ENCODE data around the gene INSYN2B. TPM values are rescaled to one million over a fixed set of nuclear protein-coding genes. Genes with fewer than 3 reads are reported as not detected.

The INSYN2B gene
- total and polyA plus RNA-seq, 10 donors = 0.09 to 5.5 (median 1.1) TPM

DNA sequence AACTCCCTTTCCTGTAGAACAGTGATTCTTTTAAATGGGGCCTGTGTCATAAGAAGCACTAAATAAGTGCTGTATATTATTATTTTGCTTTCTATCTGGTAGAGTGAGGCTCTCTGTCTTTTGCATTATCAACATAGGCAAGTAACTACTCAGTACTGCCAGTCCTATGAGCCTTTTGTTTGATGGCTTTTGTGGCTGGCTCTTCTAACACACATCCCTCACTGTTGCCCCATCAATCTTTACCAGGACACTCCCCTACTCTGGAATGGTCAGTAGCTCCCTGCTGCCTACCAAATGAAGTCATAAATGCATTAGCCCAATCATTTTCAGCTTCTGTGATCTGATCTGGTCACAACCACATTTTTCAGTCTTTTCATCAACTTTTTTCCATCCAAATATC, 137.6 kb downstream of the INSYN2B start:
- TF ChIP-seq POLR2AphosphoS5 (IDR thresholded peaks at IDR 0.05) (no peak), POLR2A (IDR thresholded peaks at IDR 0.05) (no peak)
- TF ChIP-seq, protein P1, sequence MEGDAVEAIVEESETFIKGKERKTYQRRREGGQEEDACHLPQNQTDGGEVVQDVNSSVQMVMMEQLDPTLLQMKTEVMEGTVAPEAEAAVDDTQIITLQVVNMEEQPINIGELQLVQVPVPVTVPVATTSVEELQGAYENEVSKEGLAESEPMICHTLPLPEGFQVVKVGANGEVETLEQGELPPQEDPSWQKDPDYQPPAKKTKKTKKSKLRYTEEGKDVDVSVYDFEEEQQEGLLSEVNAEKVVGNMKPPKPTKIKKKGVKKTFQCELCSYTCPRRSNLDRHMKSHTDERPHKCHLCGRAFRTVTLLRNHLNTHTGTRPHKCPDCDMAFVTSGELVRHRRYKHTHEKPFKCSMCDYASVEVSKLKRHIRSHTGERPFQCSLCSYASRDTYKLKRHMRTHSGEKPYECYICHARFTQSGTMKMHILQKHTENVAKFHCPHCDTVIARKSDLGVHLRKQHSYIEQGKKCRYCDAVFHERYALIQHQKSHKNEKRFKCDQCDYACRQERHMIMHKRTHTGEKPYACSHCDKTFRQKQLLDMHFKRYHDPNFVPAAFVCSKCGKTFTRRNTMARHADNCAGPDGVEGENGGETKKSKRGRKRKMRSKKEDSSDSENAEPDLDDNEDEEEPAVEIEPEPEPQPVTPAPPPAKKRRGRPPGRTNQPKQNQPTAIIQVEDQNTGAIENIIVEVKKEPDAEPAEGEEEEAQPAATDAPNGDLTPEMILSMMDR (IDR thresholded peaks at IDR 0.05 in 8 of 11, conservative IDR thresholded peaks at IDR 0.05 in 3 of 11) = no peak
- intact Hi-C loops (cut with DNase I; ENCODE audit: low total_unique reads) = no loop called here
- no peak for DNase-seq
- H3K4me1 ChIP-seq = no peaks in the 10 kb centered on the region
- H3K36me3 ChIP-seq = peaks cover 0 to 89% (median 23%) of the 10 kb centered on the region in 6 donors
- no peak overlapping the region for H3K27ac ChIP-seq
- no peaks in the 10 kb centered on the region for H3K27me3 ChIP-seq (replicated peaks in 1 of 7)
- no peaks in the 10 kb centered on the region for H3K9me3 ChIP-seq
- no peak overlapping the region for H3K4me3 ChIP-seq

DNA sequence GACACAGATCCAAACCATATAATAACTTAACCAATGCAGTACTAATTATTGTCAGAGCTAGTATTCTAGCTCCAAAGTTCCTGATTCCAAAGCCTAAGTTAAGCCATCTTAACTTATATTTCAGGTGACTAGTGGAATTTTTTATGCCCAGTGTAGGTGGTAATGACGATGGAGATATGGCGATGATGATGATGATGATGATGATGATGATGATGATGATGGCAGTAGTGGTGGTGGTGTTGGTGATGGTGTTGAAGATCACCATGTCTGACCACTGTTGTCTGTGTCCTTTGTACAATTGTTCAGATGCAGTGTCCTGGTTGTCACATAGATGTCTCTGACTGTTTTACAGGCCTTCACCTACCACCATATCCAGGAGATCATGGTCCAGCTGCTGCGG, 139.9 kb downstream of the INSYN2B start:
- intact Hi-C loops (cut with DNase I; ENCODE audit: low total_unique reads) = no loop called here
- H3K36me3 ChIP-seq = peaks cover 0 to 82% (median 22%) of the 10 kb centered on the region in 6 donors
- H3K27ac ChIP-seq = no peak overlapping the region
- H3K27me3 ChIP-seq (replicated peaks in 1 of 7) = no peaks in the 10 kb centered on the region
- WGBS, 5 donors = 81 to 96% (median 94%) methylated on average over 3 of the region's 3 CpGs
- no peak overlapping the region for H3K4me3 ChIP-seq
- H3K4me1 ChIP-seq = peaks cover 0 to 3% (median 0%) of the 10 kb centered on the region in 6 donors
- TF ChIP-seq POLR2AphosphoS5 (IDR thresholded peaks at IDR 0.05) = no peak
- TF ChIP-seq, protein P1 (IDR thresholded peaks at IDR 0.05 in 8 of 11, conservative IDR thresholded peaks at IDR 0.05 in 3 of 11) = no peak
- TF ChIP-seq POLR2A (IDR thresholded peaks at IDR 0.05) = no peak
- no peak for DNase-seq
- no peaks in the 10 kb centered on the region for H3K9me3 ChIP-seq

DNA sequence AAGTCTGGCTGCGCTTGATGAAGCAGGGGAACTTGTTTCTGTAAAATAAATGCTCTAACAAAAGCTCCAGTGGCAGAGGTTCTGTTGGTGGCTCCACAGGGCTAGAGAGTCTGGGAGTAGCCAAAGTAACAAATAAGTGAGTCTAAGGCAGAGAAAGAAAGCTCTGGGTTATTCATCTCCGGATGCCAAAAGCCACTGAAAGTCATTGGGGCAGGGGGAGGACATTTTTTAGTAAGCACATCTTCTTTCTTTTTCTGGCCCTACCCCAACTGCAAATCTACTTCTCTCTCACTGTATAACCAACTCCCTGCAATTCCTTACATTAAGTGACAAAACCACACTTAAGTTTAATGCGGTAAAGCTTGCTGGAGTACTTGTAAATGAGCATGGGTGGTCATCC, 141.6 kb downstream of the INSYN2B start:
- Histone ChIP-seq H3K4me3 (no peak overlapping the region), H3K9me3 (no peaks in the 10 kb centered on the region), H3K27me3 (replicated peaks in 1 of 7) (no peaks in the 10 kb centered on the region), H3K4me1 (peaks cover 0 to 6% (median under 1%) of the 10 kb centered on the region in 6 donors), H3K27ac (no peak overlapping the region), H3K36me3 (peaks cover 0 to 67% (median 19%) of the 10 kb centered on the region in 6 donors)
- no peak for DNase-seq
- WGBS, 5 donors = 70 to 86% (median 83%) methylated on average over 3 of the region's 3 CpGs
- TF ChIP-seq POLR2A (IDR thresholded peaks at IDR 0.05) (no peak), POLR2AphosphoS5 (IDR thresholded peaks at IDR 0.05) (no peak)
- TF ChIP-seq, protein P1 (IDR thresholded peaks at IDR 0.05 in 8 of 11, conservative IDR thresholded peaks at IDR 0.05 in 3 of 11) = no peak
- intact Hi-C loops (cut with DNase I; ENCODE audit: low total_unique reads) = no loop called here

DNA sequence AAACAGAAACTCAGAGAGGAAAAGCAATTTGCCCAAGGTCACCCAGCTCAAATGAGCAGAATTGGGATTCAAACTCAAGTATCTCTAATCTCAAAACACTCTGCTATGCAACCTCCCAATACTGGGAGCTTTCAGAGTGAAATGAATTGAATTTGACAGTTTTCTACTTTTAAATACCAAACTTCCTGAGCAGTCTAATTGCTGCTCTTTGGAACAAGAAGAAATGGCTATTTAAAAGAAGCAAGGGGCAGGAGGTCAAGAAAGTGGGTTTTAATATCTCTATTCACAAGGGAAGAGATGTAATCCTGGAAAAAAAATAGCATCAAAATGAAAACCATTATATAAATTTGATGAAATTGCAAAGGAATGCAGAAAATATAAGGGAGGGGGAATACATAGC, 142.6 kb downstream of the INSYN2B start:
- intact Hi-C loops (cut with DNase I; ENCODE audit: low total_unique reads) = no loop called here
- no peak for TF ChIP-seq POLR2A (IDR thresholded peaks at IDR 0.05)
- Histone ChIP-seq H3K4me3 (no peak overlapping the region), H3K36me3 (peaks cover 0 to 57% (median 17%) of the 10 kb centered on the region in 6 donors), H3K27me3 (replicated peaks in 1 of 7) (no peaks in the 10 kb centered on the region), H3K4me1 (peaks cover 0 to 16% (median 4%) of the 10 kb centered on the region in 6 donors), H3K27ac (no peak overlapping the region), H3K9me3 (no peaks in the 10 kb centered on the region)
- DNase-seq = no peak

Measured in spleen (tissue), 11 donors.